Erythroblast (primary cell): ENCODE measurements around the gene AARSD1.

ENCODE experiments used
- GATA1 ChIP-seq: IDR thresholded peaks from 2 replicates; pipeline ENCODE4 v1.6.1; 2011; ENCODE audit warnings: low read depth, mild to moderate bottlenecking, control low read depth, low read length, moderate library complexity
- POLR2A ChIP-seq: IDR thresholded peaks from 2 replicates; pipeline ENCODE4 v1.6.1; 2011; ENCODE audit warnings: mild to moderate bottlenecking, low read length

- TF ChIP-seq POLR2A = peak; percentile 35
- no peak for TF ChIP-seq GATA1
Observed at GRCh38 chr17:43003542-43004172, 39.4 kb upstream of the AARSD1 start.
